GM12878 (cell line): ENCODE results near the gene CACNA1B.

Experiments used
- BMI1 ChIP-seq: fragments of 450-650 bp; IDR thresholded peaks from 2 replicates; pipeline ENCODE4 v1.6.1; 2016; ENCODE audit warnings: mild to moderate bottlenecking, moderate library complexity, borderline replicate concordance
- CEBPB ChIP-seq, 2 experiments: fragments of 150-350 bp in 1 of 2; IDR thresholded peaks; 2 replicates each; pipeline ENCODE4 v1.6.1; 2012 to 2014; ENCODE audit warnings: low read depth in 2 of 2, low read length in 2 of 2, borderline replicate concordance in 1 of 2, inconsistent platforms in 1 of 2
- ETV6 ChIP-seq, 2 experiments: fragments of 450-650 bp in 1 of 2; IDR thresholded peaks in 1 of 2; conservative IDR thresholded peaks in 1 of 2; 2 replicates each; pipeline ENCODE4 v1.6.1; 2014; ENCODE audit warnings: antibody characterized with exemption in 1 of 2, borderline replicate concordance in 1 of 2, low read depth in 1 of 2, mild to moderate bottlenecking in 1 of 2, moderate library complexity in 1 of 2
- EZH2 ChIP-seq: IDR thresholded peaks from 2 replicates; pipeline ENCODE4 v1.6.1; 2012; ENCODE audit warnings: low read depth, mild to moderate bottlenecking, control low read depth, inconsistent platforms, low read length, borderline replicate concordance; ENCODE audit not compliant: control insufficient read depth
- GATAD2B ChIP-seq: fragments of 450-650 bp; conservative IDR thresholded peaks from 2 replicates; pipeline ENCODE4 v1.6.1; 2017; ENCODE audit warnings: low read depth, mild to moderate bottlenecking, moderate library complexity
- NR2C2 ChIP-seq: IDR thresholded peaks from 2 replicates; pipeline ENCODE4 v1.6.1; 2011; ENCODE audit warnings: borderline replicate concordance, low read depth; ENCODE audit not compliant: control insufficient read depth, insufficient read length
- NRF1 ChIP-seq: conservative IDR thresholded peaks from 2 replicates; pipeline ENCODE4 v1.6.1; 2011; ENCODE audit warnings: mild to moderate bottlenecking, low read depth, low read length, improper control_type of control experiment
- POLR2A ChIP-seq: IDR thresholded peaks from 2 replicates; pipeline ENCODE4 v1.6.1; 2011; ENCODE audit warnings: low read depth, mild to moderate bottlenecking, low read length
- ZZZ3 ChIP-seq: IDR thresholded peaks from 2 replicates; pipeline ENCODE4 v1.6.1; 2011; ENCODE audit warnings: low read depth; ENCODE audit not compliant: control insufficient read depth, insufficient read length
- TF ChIP-seq, protein P1 (sequence below), 3 experiments: IDR thresholded peaks in 2 of 3; conservative IDR thresholded peaks in 1 of 3; 2 replicates each; pipeline ENCODE4 v1.5.1; 2011; ENCODE audit warnings: low read depth in 3 of 3, low read length in 3 of 3, mild to moderate bottlenecking in 3 of 3, control low read depth in 2 of 3, moderate library complexity in 2 of 3, inconsistent platforms in 1 of 3, mixed read lengths in 1 of 3; ENCODE audit not compliant: control insufficient read depth in 2 of 3, insufficient read depth in 1 of 3; ENCODE audit errors: extremely low read depth in 1 of 3
- TF ChIP-seq, protein P2 (sequence below): IDR thresholded peaks from 2 replicates; pipeline ENCODE4 v1.6.1; 2011; ENCODE audit warnings: mild to moderate bottlenecking, low read depth, low read length, moderate library complexity; ENCODE audit not compliant: insufficient replicate concordance
- TF ChIP-seq, protein P3 (sequence below): fragments of 450-650 bp; IDR thresholded peaks from 2 replicates; pipeline ENCODE4 v1.6.1; 2017; ENCODE audit warnings: borderline replicate concordance
- TF ChIP-seq, protein P4 (sequence below): fragments of 150-350 bp; IDR thresholded peaks from 2 replicates; pipeline ENCODE4 v1.6.1; 2016; ENCODE audit warnings: low read depth, low read length
- TF ChIP-seq, protein P5 (sequence below): fragments of 450-650 bp; IDR thresholded peaks from 2 replicates; pipeline ENCODE4 v1.6.1; 2018; ENCODE audit warnings: borderline replicate concordance, mild to moderate bottlenecking; ENCODE audit not compliant: partially characterized antibody

DNA sequence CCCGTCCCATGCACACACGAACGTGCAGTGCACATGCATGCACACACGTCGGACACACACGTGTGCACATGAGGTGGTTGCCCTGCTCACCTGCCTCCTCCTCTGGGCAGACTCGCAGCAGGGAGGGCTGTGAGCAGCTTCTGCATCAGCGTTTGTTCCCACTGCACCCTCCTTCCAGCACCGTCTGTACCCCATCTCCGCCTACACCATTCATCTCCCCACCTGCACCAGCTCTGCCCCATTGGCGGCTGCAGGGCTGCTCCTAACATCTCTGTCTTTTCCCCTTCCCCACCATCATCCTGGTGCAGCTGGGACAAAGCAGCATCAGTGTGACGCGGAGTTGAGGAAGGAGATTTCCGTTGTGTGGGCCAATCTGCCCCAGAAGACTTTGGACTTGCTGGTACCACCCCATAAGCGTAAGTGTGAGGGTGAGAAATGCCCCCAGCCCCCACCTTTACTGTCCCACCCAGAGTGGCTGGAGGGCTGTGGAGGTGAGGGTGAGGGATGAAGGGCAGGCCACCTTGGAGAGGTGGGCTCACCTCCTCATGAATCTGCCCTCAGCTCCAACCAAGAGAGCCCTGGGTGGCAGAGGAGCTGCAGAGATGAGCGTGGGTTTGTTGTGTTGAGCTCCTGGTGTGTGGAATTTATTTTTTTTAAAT lies 234.6 kb downstream of the CACNA1B start:
- no peak for TF ChIP-seq BMI1
- TF ChIP-seq, protein P1, sequence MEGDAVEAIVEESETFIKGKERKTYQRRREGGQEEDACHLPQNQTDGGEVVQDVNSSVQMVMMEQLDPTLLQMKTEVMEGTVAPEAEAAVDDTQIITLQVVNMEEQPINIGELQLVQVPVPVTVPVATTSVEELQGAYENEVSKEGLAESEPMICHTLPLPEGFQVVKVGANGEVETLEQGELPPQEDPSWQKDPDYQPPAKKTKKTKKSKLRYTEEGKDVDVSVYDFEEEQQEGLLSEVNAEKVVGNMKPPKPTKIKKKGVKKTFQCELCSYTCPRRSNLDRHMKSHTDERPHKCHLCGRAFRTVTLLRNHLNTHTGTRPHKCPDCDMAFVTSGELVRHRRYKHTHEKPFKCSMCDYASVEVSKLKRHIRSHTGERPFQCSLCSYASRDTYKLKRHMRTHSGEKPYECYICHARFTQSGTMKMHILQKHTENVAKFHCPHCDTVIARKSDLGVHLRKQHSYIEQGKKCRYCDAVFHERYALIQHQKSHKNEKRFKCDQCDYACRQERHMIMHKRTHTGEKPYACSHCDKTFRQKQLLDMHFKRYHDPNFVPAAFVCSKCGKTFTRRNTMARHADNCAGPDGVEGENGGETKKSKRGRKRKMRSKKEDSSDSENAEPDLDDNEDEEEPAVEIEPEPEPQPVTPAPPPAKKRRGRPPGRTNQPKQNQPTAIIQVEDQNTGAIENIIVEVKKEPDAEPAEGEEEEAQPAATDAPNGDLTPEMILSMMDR (IDR thresholded peaks at IDR 0.05 in 2 of 3, conservative IDR thresholded peaks at IDR 0.05 in 1 of 3; ENCODE audit: control insufficient read depth in 2 of 3, extremely low read depth in 1 of 3, insufficient read depth in 1 of 3, low read depth in 3 of 3, low read length in 3 of 3): no peak
- TF ChIP-seq NR2C2: no peak
- no peak for TF ChIP-seq GATAD2B
- TF ChIP-seq, protein P2, sequence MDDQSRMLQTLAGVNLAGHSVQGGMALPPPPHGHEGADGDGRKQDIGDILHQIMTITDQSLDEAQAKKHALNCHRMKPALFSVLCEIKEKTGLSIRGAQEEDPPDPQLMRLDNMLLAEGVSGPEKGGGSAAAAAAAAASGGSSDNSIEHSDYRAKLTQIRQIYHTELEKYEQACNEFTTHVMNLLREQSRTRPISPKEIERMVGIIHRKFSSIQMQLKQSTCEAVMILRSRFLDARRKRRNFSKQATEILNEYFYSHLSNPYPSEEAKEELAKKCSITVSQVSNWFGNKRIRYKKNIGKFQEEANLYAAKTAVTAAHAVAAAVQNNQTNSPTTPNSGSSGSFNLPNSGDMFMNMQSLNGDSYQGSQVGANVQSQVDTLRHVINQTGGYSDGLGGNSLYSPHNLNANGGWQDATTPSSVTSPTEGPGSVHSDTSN: no peak
- TF ChIP-seq, protein P3, sequence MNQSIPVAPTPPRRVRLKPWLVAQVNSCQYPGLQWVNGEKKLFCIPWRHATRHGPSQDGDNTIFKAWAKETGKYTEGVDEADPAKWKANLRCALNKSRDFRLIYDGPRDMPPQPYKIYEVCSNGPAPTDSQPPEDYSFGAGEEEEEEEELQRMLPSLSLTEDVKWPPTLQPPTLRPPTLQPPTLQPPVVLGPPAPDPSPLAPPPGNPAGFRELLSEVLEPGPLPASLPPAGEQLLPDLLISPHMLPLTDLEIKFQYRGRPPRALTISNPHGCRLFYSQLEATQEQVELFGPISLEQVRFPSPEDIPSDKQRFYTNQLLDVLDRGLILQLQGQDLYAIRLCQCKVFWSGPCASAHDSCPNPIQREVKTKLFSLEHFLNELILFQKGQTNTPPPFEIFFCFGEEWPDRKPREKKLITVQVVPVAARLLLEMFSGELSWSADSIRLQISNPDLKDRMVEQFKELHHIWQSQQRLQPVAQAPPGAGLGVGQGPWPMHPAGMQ: no peak
- no peak for TF ChIP-seq ZZZ3
- no peak for TF ChIP-seq POLR2A
- TF ChIP-seq, protein P4, sequence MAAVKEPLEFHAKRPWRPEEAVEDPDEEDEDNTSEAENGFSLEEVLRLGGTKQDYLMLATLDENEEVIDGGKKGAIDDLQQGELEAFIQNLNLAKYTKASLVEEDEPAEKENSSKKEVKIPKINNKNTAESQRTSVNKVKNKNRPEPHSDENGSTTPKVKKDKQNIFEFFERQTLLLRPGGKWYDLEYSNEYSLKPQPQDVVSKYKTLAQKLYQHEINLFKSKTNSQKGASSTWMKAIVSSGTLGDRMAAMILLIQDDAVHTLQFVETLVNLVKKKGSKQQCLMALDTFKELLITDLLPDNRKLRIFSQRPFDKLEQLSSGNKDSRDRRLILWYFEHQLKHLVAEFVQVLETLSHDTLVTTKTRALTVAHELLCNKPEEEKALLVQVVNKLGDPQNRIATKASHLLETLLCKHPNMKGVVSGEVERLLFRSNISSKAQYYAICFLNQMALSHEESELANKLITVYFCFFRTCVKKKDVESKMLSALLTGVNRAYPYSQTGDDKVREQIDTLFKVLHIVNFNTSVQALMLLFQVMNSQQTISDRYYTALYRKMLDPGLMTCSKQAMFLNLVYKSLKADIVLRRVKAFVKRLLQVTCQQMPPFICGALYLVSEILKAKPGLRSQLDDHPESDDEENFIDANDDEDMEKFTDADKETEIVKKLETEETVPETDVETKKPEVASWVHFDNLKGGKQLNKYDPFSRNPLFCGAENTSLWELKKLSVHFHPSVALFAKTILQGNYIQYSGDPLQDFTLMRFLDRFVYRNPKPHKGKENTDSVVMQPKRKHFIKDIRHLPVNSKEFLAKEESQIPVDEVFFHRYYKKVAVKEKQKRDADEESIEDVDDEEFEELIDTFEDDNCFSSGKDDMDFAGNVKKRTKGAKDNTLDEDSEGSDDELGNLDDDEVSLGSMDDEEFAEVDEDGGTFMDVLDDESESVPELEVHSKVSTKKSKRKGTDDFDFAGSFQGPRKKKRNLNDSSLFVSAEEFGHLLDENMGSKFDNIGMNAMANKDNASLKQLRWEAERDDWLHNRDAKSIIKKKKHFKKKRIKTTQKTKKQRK: no peak
- no peak for TF ChIP-seq ETV6 (conservative IDR thresholded peaks at IDR 0.05 in 1 of 2, IDR thresholded peaks at IDR 0.05 in 1 of 2; ENCODE audit: borderline replicate concordance in 1 of 2, low read depth in 1 of 2)
- TF ChIP-seq, protein P5, sequence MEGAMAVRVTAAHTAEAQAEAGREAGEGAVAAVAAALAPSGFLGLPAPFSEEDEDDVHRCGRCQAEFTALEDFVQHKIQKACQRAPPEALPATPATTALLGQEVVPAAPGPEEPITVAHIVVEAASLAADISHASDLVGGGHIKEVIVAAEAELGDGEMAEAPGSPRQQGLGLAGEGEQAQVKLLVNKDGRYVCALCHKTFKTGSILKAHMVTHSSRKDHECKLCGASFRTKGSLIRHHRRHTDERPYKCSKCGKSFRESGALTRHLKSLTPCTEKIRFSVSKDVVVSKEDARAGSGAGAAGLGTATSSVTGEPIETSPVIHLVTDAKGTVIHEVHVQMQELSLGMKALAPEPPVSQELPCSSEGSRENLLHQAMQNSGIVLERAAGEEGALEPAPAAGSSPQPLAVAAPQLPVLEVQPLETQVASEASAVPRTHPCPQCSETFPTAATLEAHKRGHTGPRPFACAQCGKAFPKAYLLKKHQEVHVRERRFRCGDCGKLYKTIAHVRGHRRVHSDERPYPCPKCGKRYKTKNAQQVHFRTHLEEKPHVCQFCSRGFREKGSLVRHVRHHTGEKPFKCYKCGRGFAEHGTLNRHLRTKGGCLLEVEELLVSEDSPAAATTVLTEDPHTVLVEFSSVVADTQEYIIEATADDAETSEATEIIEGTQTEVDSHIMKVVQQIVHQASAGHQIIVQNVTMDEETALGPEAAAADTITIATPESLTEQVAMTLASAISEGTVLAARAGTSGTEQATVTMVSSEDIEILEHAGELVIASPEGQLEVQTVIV: no peak
- no peak for TF ChIP-seq EZH2
- no peak for TF ChIP-seq CEBPB (IDR thresholded peaks at IDR 0.05; ENCODE audit: borderline replicate concordance in 1 of 2, low read depth in 2 of 2, low read length in 2 of 2)
- no peak for TF ChIP-seq NRF1
